HepG2 (cell line): ENCODE data around the gene XXYLT1. TPM values are rescaled to one million over a fixed set of nuclear protein-coding genes. Genes with fewer than 3 reads are reported as not detected.

Experiments
- ARNTL ChIP-seq: sonication (generic); formaldehyde crosslinking; IDR thresholded peaks from 2 replicates; pipeline ENCODE4 v1.4.0; 2020; ENCODE audit warnings: mild to moderate bottlenecking, missing genetic modification reagents
- CEBPB ChIP-seq: IDR thresholded peaks from 2 replicates; pipeline ENCODE4 v1.6.1; 2011; ENCODE audit warnings: low read depth, low read length, improper control_type of control experiment, borderline replicate concordance
- CENPT ChIP-seq: sonication (generic); formaldehyde crosslinking; IDR thresholded peaks from 2 replicates; pipeline ENCODE4 v1.8.0; 2022; ENCODE audit warnings: low read depth, mild to moderate bottlenecking, moderate library complexity, missing genetic modification reagents
- CHD2 ChIP-seq: IDR thresholded peaks from 2 replicates; pipeline ENCODE4 v1.6.1; 2011; ENCODE audit warnings: low read depth, low read length, improper control_type of control experiment
- FOXC1 ChIP-seq: sonication (generic); formaldehyde crosslinking; IDR thresholded peaks from 2 replicates; pipeline ENCODE4 v1.8.0; 2022; ENCODE audit warnings: mild to moderate bottlenecking, missing genetic modification reagents, borderline replicate concordance
- KAT2B ChIP-seq: fragments of 150-350 bp; IDR thresholded peaks from 2 replicates; pipeline ENCODE4 v1.6.1; 2014; ENCODE audit warnings: low read depth, low read length, borderline replicate concordance
- RFXANK ChIP-seq: IDR thresholded peaks from 2 replicates; pipeline ENCODE4 v1.6.1; 2016
- SP140L ChIP-seq: sonication (generic); formaldehyde crosslinking; IDR thresholded peaks from 2 replicates; pipeline ENCODE4 v1.4.0; 2020; ENCODE audit warnings: missing genetic modification reagents, borderline replicate concordance
- TGIF2 ChIP-seq: IDR thresholded peaks from 2 replicates; pipeline ENCODE4 v1.6.1; 2016; ENCODE audit warnings: control low read depth, missing compliant biosample characterization
- YEATS2 ChIP-seq: sonication (generic); formaldehyde crosslinking; IDR thresholded peaks from 2 replicates; pipeline ENCODE4 v1.4.0; 2020; ENCODE audit warnings: missing genetic modification reagents, borderline replicate concordance
- ZKSCAN5 ChIP-seq: sonication (generic); formaldehyde crosslinking; IDR thresholded peaks from 2 replicates; pipeline ENCODE4 v1.5.1; 2020; ENCODE audit warnings: mild to moderate bottlenecking, missing genetic modification reagents
- ZNF230 ChIP-seq: sonication (generic); formaldehyde crosslinking; IDR thresholded peaks from 2 replicates; pipeline ENCODE4 v1.4.0; 2020; ENCODE audit warnings: mild to moderate bottlenecking, missing genetic modification reagents
- ZNF260 ChIP-seq: sonication (generic); formaldehyde crosslinking; IDR thresholded peaks from 2 replicates; pipeline ENCODE4 v1.4.0; 2020; ENCODE audit warnings: missing genetic modification reagents, low read depth, mild to moderate bottlenecking, borderline replicate concordance
- ZNF563 ChIP-seq: sonication (generic); formaldehyde crosslinking; IDR thresholded peaks from 2 replicates; pipeline ENCODE4 v1.8.0; 2022; ENCODE audit warnings: mild to moderate bottlenecking, moderate library complexity, missing genetic modification reagents
- ZNF615 ChIP-seq: sonication (generic); formaldehyde crosslinking; IDR thresholded peaks from 2 replicates; pipeline ENCODE4 v1.5.0; 2020; ENCODE audit warnings: mild to moderate bottlenecking, missing genetic modification reagents, borderline replicate concordance
- ZNF703 ChIP-seq: sonication (generic); formaldehyde crosslinking; IDR thresholded peaks from 2 replicates; pipeline ENCODE4 v1.5.1; 2020; ENCODE audit warnings: missing genetic modification reagents, mild to moderate bottlenecking, moderate library complexity, borderline replicate concordance
- polyA plus RNA-seq, 8 experiments: library from polyadenylated mRNA; depleted of rRNA in 3 of 8; stranded (reverse) in 7 of 8; unstranded in 1 of 8; fragments of >200 nt; fragmentation: Illumina TruSeq in 4 of 8; extraction: Trizol in 4 of 8; gene quantifications; 2 replicates each; pipeline versions ENCODE4 v1.2.1 to v1.2.3, GENCODE V29; 2011 to 2016; ENCODE audit warnings: low read depth in 4 of 8, missing spikeins in 1 of 8, mixed read lengths in 1 of 8; ENCODE audit not compliant: insufficient read depth in 1 of 8
- total RNA-seq, 5 experiments: library from RNA; depleted of rRNA; stranded (reverse); fragments of >200 nt; fragmentation: Illumina TruSeq; extraction: Trizol; gene quantifications; 2 replicates each; pipeline ENCODE4 v1.2.3, GENCODE V29; 2016; ENCODE audit warnings: low read depth in 1 of 5
- TF ChIP-seq, protein P1 (sequence below): IDR thresholded peaks from 2 replicates; pipeline ENCODE4 v1.6.1; 2016; ENCODE audit warnings: control low read depth
- TF ChIP-seq, protein P2 (sequence below): sonication (generic); formaldehyde crosslinking; IDR thresholded peaks from 2 replicates; pipeline ENCODE4 v1.5.0; 2020; ENCODE audit warnings: missing genetic modification reagents
- TF ChIP-seq, protein P3 (sequence below): sonication (generic); formaldehyde crosslinking; IDR thresholded peaks from 2 replicates; pipeline ENCODE4 v1.4.0; 2020; ENCODE audit warnings: mild to moderate bottlenecking, missing genetic modification reagents, borderline replicate concordance

The XXYLT1 gene
- total and polyA plus RNA-seq, 2 of the 13 experiments (the other 11 are each of a cell fraction or from before 2014, with no cell fraction given): 17.7 to 19.0 TPM

DNA sequence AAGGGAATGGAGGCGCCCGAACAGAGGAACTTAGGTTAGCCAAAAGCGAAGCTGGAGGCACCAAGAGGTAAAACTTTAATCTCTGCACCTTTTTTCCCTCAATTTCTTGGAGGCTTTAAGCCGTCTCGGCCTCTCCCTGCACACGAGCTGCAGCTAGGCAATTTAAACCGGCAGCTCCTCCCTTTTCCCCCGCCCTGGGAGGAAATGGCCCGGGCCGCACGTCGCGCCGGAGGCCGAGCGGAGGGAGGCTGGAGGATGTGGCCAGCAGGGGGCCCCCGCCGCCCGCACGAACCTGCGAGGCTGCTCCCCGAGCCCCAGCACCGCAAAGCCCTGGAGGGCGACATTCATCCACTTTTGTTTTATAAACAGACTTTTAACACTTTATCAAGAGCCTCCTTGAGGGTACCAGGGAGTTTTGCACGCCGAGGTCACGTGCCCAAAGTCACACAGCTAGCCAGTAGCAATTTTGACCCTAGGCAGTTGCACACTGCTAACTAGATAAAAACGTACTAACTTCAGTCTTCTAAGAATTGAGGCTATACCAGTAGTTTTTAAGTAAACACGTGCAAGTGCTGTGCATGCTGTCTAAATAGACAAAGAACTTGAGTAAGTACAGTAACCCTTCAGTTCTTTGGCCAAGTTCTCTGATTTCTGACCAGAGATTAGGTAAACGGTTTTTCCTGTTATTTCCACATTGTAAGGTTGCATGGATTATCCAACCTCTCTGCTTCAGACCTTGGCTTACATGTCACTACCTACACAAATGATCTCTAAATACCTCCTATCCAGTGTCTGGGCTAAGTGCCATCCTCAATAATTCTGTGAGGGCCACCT, 668 bp upstream of the XXYLT1 start (continued):
- TF ChIP-seq ZNF230 (CRISPR knock-in tag) (peak; percentile 80; the same call in 1 of the 2 replicates), ZNF563 (CRISPR knock-in tag) (no peak), ZNF260 (CRISPR knock-in tag) (no peak), TGIF2 (CRISPR knock-in tag) (no peak), CHD2 (no peak), ZKSCAN5 (CRISPR knock-in tag) (no peak), ARNTL (CRISPR knock-in tag) (0 out of 2 replicates have a peak, but pooled peaks have one; percentile 37), KAT2B (no peak), ZNF615 (no peak), RFXANK (CRISPR knock-in tag) (no peak), CEBPB (no peak), CENPT (CRISPR knock-in tag) (no peak), SP140L (0 out of 2 replicates have a peak, but pooled peaks have one; percentile 87), ZNF703 (0 out of 2 replicates have a peak, but pooled peaks have one; percentile 38), YEATS2 (CRISPR knock-in tag) (no peak), FOXC1 (no peak)
- TF ChIP-seq, protein P1, sequence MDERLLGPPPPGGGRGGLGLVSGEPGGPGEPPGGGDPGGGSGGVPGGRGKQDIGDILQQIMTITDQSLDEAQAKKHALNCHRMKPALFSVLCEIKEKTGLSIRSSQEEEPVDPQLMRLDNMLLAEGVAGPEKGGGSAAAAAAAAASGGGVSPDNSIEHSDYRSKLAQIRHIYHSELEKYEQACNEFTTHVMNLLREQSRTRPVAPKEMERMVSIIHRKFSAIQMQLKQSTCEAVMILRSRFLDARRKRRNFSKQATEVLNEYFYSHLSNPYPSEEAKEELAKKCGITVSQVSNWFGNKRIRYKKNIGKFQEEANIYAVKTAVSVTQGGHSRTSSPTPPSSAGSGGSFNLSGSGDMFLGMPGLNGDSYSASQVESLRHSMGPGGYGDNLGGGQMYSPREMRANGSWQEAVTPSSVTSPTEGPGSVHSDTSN (CRISPR knock-in tag): no peak
- TF ChIP-seq, protein P2, sequence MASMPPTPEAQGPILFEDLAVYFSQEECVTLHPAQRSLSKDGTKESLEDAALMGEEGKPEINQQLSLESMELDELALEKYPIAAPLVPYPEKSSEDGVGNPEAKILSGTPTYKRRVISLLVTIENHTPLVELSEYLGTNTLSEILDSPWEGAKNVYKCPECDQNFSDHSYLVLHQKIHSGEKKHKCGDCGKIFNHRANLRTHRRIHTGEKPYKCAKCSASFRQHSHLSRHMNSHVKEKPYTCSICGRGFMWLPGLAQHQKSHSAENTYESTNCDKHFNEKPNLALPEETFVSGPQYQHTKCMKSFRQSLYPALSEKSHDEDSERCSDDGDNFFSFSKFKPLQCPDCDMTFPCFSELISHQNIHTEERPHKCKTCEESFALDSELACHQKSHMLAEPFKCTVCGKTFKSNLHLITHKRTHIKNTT (CRISPR knock-in tag): no peak
- TF ChIP-seq, protein P3, sequence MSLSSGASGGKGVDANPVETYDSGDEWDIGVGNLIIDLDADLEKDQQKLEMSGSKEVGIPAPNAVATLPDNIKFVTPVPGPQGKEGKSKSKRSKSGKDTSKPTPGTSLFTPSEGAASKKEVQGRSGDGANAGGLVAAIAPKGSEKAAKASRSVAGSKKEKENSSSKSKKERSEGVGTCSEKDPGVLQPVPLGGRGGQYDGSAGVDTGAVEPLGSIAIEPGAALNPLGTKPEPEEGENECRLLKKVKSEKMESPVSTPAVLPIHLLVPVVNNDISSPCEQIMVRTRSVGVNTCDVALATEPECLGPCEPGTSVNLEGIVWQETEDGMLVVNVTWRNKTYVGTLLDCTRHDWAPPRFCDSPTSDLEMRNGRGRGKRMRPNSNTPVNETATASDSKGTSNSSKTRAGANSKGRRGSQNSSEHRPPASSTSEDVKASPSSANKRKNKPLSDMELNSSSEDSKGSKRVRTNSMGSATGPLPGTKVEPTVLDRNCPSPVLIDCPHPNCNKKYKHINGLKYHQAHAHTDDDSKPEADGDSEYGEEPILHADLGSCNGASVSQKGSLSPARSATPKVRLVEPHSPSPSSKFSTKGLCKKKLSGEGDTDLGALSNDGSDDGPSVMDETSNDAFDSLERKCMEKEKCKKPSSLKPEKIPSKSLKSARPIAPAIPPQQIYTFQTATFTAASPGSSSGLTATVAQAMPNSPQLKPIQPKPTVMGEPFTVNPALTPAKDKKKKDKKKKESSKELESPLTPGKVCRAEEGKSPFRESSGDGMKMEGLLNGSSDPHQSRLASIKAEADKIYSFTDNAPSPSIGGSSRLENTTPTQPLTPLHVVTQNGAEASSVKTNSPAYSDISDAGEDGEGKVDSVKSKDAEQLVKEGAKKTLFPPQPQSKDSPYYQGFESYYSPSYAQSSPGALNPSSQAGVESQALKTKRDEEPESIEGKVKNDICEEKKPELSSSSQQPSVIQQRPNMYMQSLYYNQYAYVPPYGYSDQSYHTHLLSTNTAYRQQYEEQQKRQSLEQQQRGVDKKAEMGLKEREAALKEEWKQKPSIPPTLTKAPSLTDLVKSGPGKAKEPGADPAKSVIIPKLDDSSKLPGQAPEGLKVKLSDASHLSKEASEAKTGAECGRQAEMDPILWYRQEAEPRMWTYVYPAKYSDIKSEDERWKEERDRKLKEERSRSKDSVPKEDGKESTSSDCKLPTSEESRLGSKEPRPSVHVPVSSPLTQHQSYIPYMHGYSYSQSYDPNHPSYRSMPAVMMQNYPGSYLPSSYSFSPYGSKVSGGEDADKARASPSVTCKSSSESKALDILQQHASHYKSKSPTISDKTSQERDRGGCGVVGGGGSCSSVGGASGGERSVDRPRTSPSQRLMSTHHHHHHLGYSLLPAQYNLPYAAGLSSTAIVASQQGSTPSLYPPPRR (CRISPR knock-in tag): peak; percentile 60; the same call in 1 of the 2 replicates
